ENCODE results near the gene WWTR1. TPM values are rescaled to one million over a fixed set of nuclear protein-coding genes. Genes with fewer than 3 reads are reported as not detected.

WWTR1 gene
- polyA plus RNA-seq, 2 of the 4 experiments (the other 2 are of a cell fraction): 99.7 to 164 TPM

Small RNAs within 50 kb of the gene (small RNA-seq; reads per million reads assigned to genes)
- 0 to 0.19 (median 0) reads per million in 6 experiments for gene RNU6-1098P

Other genes starting within 250 kb of the WWTR1 start
- gene TM4SF4, start 183.3 kb downstream of the WWTR1 start, polyA plus RNA-seq (2011; rRNA removed): 17.4 and 38.6 TPM in 2 replicates
- 28.7 to 45.2 TPM (median 32.2 TPM) in 3 replicates for gene TM4SF4, start 183.3 kb downstream of the WWTR1 start, polyA plus RNA-seq (2017; fragmentation: RNase III; extraction: RNeasy Plus Mini Kit Qiagen cat#74134 plus additional on column Dnase treatment)
- gene COMMD2, start 94.5 kb upstream of the WWTR1 start, polyA plus RNA-seq (2011; rRNA removed): 71.5 and 76.1 TPM in 2 replicates
- 20.5 to 23.0 TPM (median 22.9 TPM) in 3 replicates for gene COMMD2, start 94.5 kb upstream of the WWTR1 start, polyA plus RNA-seq (2017; fragmentation: RNase III; extraction: RNeasy Plus Mini Kit Qiagen cat#74134 plus additional on column Dnase treatment)
- 0.08 TPM in 1 of 2 replicates, not detected in the other for gene ANKUB1, start 134.5 kb upstream of the WWTR1 start, polyA plus RNA-seq (2011; rRNA removed)
- not detected in 3 replicates for gene ANKUB1, start 134.5 kb upstream of the WWTR1 start, polyA plus RNA-seq (2017; fragmentation: RNase III; extraction: RNeasy Plus Mini Kit Qiagen cat#74134 plus additional on column Dnase treatment)
- gene RNF13, start 155.2 kb upstream of the WWTR1 start, polyA plus RNA-seq (2011; rRNA removed): 100 and 102 TPM in 2 replicates
- 39.0 to 46.2 TPM (median 44.5 TPM) in 3 replicates for gene RNF13, start 155.2 kb upstream of the WWTR1 start, polyA plus RNA-seq (2017; fragmentation: RNase III; extraction: RNeasy Plus Mini Kit Qiagen cat#74134 plus additional on column Dnase treatment)